GM21737 (cell line): Measurements from ENCODE around the gene LYL1.

Experiments used
- ATAC-seq: cut with Tn5 transposase; IDR thresholded peaks from one replicate; pipeline ENCODE4 v1.9.1; 2021; ENCODE audit warnings: mild to moderate bottlenecking, moderate library complexity; ENCODE audit not compliant: unreplicated experiment

LYL1 gene

DNA sequence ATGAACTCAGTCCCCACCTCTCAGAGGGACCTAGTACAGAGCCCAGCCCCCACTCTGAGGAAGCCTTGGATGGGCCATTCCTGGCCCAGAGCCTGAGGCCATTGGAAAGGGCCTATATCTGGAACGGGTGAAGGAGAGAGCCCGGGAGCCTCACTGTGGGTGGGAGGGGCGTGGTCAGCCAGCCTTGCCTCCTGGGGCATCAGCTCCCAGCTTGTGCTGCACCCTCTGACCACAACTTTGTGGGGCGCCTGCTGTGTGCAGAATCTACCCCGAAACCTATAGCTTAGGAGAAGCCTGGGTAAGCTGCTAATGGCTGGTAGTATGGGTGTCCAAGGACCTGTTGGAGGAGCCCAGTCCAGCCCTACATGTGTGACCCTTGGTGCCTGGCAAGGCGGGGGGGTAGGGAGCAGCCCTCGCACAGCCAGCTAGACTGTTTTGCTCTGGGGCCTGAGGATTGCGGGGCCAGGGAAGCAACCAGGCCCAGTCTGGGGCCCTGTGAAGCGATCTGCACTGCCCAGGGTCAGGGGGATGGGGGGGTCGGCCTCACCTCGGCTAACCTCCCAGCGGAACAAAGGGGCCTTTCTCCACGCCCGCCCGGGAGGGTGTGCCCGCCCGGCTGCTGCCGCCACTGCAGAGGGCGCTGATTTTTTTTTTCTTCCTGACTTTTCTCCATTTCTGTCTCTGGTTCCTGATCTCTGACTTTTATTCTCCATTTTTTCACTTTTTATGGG is 42.3 kb downstream of the LYL1 start:
- no peak for ATAC-seq

DNA sequence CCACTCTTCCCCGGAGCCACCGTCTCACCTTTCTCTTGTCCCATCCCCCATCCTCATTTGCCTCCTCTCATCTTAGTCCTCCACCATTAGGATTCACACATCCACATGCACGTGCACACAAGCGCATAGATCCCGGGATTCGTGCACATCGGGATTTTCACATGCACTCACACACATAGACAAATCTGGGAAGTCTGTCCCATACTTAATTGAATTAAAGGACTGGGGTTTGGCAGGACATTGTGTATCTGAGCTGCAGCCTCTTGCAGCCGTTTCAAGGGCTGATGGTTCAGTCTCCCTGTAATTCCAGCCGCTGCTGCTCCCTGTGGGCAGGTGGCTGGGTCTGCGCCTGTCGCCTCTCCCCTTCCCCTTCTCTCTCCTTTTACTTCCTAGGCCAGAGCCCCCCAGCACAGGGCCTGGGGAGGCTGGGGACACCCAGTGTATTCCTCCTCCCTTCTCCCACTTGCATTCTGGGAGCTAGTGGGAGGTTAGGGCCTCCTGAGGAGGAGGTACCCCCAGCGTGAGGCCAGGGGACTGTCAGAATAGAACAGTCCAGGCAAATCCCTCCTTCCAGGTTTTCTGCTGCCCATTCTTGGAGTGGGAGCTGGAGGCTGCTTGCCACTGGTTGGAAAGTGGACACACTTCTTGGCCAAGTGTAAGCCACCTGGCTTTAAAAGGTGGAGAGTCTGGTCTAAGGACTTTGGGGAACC is 43.6 kb downstream of the LYL1 start:
- no peak for ATAC-seq

DNA sequence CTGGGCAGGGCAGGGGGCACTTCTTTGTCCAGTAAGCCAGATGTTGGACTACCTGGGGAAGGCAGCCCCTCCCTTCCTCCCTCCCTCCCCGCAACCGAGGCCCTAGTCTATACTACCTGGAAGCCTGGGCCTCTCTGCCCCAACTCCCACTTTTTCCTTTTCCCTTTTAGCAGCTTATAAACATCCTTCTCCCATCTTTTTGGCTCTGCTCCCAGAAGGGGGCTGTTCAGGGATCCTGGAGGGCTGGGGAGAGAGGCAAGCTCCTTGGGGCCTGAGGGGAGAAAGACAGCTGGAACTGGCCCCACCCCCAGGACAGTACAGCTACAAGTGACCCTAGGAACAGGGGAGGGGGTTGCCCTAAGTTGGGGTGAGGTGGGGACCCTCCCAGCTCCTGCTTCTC is 44.9 kb downstream of the LYL1 start:
- ATAC-seq, result no peak

DNA sequence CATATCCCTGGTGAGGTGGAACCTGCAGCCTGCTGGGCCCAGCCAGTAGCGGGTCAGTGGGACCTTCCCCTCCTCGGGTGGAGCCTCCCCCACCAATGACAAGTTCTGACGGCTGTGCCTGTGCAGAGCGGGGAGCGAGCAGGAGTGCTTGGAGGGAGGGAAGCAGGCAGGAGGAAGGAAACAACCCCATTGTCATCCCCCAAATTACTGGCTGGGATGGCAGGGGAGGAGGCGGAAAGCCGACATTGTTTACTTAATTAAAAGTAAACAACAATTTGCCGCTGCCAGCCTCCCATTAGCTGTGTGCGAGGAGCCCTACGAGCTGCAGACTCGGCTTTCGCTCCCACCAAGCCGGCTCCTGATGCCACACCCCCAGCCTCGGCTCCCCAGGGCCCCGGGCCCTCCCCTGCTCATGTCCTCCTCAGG is 45.5 kb downstream of the LYL1 start:
- no peak for ATAC-seq

DNA sequence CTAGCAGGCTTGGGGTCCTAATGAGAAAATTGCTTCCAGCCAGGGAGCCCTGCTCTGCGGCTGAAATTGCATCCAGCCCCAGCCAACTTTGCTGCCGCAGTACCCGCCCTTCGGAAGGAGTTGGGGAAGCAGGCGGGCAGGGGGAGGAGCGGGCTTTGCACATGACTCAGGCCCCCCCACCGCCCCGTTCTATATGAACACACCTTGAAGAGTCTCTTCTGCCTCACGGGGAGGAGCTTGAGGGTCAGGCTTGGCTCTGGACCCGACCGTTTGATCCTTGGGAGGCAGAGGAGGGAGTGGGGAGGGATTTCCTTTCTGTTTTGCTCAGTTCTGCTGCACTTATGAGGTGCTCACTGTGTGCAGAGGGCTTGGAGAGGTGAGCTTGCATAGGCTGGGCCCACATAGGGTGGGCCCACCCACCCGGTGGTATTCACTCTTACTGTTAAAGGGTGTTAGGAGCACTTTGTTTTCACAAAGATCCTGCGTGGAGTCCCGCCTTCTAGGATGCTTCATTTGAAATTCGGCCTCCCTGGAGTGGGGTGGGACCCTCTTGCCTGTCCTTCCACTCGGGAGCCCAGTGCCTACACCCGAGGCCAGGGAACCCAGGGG is 46.5 kb downstream of the LYL1 start:
- ATAC-seq, result no peak

DNA sequence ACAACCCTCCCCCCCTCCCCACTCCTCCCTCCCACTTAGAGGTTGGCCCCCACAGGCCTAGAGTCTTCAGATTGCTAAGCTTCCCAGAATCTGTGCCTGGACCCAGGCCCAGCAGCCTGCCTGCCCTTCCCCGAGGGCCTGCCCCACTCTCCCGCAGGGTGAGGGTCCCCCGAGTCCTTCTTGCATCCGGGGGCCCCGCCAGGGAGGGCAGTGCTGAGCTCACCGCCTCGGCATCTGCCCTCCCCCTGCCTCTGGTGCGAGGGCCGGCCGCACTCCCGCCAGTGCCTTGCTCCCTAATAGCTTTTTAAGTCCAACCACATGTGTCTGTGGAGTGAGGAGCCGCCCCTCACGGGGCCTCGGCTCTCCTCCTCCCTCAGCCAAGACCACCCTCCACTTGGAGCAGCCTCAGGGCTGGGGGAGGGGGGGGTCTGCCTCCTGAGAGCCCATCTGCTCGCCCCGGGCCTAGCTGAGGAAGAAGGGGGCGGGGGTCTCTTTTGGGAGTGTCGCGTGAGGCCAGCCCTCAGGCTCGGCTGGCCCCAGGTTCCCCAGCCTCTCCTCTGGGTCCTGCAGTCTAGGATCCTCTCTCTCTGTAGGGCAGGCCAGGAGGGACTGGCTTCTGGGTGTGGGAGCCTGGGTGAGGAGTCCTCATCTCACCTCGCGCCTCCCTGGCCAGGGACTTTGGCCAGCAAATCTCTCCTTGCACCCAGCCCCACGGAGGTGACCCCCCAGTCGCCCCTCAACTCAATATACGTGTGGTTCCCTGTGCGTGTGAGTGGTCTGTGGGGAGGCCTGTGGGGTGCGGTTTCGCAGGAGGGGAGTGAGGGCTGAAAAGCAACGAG is 47.2 kb downstream of the LYL1 start:
- ATAC-seq, result no peak

DNA sequence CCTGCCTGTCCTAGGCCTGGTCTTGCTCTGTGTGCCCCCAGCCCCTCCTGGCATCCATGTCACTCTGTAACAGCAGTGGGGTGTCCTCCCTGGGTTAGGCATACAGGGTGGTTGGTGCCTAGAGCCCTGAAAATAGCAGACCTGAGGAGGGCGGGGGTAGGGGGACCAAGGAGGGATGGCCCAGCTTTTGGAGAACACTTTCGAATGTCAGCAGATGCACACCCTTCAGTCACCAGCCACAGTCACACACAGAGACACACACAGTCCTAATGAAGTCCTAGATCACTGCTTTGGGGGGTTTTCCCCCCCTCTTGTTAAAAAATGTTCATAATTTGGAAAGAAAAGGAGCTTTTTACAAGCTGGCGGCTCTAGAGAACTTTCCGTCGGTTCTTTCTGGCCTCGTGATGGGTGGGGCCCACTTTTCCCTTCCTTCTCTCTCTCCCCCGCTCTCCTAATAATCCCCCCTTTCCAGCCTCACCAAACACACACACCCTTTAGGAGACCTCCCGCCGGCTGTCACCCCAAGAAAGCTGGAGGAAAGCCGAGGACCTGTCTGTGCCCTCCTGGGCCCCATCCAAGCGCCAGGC is 47.9 kb downstream of the LYL1 start:
- ATAC-seq, result no peak

DNA sequence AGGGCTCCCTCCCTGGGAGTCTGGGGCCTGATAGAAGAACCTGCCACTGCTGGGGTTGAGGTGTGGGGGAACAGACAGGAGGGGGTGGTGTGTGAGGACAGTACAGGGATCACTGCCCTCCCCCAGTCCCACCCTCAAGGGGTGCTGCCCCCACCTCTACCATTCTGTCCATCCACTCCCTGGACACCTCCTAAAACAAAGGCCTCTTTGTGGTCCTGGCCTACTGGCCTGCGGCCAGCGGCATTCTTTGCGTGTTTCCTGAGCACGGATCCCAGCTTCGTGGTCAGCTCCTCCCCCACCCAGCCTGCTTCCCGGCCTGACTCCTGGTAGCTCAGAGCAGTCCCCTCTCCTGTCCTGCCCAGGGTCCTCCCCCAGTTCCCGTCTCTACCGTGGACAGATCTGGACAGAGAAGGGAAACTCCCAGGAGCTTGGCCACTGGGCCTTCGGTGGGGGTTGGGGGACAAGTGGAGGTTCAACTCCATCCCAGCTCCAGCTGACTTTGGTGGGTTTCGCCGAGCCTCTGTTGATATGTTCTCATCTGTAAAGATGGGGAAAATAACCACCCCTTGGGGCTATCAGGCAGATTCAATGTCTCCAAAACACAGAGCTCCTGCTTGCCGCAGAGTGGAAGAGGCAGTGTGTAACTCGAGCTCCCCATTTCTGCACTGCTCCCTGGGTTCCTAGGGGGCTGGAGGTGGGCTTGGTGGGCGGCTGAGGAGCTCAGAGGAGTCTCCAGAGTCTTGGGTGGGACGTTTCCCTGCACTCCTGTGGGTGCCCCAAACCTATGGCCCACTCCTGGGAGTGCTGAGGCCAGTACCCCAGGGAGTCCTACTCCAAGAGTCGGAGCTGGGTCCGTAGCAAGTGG is 48.7 kb downstream of the LYL1 start:
- no peak for ATAC-seq

DNA sequence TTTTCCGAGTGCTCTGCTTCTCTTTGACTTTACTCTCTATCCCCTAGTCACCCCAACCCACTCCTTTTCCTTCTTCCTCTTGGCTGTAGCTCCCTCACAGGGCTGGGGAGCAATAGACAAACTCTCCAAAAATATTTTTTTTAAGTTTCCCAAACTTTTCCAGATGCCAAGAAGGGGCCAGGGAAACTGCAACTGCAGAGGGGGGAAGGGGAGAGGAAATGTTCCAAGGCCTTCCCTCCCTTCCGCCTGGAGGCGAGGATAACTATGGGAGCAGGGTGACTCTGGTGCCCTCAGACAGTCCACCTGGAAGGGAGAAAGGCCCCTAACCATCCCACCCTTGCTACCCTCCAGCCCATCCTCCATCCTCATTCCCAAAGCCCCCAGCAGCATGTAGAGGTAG is 49.4 kb downstream of the LYL1 start:
- no peak for ATAC-seq

DNA sequence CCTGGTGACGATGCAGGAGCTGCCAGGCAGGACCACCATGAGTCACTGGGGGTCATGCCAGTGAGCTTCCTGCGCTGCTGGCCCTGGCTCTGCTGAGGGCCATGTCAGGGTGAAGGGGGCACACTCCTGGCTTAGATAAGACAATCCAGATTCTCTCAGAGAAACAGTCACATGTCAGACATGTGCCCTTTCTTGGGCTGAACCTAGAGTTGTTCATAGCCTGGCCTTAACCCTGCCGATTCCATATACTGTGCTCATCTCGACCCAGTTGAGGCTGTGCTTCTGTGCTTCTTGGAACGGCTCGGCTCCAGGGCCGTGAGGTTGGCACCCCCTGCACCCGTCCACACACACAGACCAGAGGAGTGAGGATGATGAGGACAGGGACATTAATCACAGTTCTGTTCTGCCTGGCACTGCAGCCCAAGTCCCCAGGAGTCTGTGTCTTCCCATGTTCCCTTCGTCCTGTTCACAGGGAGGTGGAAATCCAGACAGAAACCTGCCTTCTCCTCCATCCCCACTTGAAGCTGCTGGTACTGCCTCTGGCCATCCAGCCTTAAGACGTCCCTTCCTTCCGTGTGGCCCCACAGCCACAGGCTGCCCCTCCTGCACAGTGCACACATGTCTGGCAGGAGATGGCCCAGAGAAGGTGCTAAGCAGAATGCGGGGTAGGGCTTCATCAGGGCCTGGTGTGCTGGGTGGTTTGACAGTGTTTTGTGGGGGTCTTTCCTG is 50.0 kb downstream of the LYL1 start:
- no peak for ATAC-seq

DNA sequence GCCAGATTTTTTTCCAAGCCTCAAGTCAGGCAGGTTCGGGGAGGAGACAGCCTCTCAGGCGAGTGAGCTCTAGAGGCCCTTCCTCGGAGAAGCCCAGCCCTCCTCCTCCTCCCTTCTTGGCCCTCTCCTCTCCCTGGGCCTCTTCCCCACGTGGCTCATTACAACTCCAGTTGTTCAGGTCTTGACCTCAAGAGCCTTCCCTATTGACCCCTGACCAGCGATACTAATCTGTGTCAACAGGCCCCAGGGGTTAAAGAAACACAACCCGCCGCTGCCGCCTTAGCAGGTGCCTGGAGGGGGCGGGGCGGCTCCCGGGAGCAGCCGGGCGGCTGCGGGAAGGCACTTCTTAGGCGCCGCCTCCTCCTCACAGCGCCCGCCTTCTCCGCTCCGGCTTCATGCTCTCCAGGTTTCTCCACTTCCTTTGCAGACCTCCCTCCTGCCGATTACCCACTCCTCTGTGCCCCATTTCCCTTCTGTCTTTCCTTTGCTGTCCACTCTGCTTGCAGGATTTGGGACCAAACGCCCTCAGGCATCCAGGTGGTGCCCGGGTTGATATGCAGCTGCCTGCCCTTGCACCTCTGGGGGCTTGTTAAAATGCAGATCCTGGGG is 51.0 kb downstream of the LYL1 start:
- no peak for ATAC-seq

DNA sequence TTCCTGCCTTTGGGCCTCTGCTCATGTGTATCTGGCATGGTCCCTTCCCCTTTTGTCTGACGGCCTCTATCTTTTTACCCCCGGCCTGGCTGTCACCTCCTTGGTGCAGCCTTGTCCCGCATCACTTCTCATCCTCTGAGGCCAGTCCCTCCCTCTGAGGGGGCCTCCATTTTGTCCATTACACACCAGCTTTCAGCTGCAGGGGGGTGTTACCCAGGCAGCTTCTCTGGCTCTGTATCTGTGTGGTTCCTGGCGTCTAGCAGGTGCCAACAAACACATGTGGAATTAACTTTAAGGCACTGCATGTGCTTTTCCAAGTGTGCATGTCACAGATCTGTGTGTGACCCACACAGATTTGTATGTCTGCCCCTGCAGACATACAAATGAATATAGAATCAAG is 52.4 kb downstream of the LYL1 start:
- ATAC-seq, result no peak
